ENCODE data around the gene CHST15.

Gene CHST15

DNA sequence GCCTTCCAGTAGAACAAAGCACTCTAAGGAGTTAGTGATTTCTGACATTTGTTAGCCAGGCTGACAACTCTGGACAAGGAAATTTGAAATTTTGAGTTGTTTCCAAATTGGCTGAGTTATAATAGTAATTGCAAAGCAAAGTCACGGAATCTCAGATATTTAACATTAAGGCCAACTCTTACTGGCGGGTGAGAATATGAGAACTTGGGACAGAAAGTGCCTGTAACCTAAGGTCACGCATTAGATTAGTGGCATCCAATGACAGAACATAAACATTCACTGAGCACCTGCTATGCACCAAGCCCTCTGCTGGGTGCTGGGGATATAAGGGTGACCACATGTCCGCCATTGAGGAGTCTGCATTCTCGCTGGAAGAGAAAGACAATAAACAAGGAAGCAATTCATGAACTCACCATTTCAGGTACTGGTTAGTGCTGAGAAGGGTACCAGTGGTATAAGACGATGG lies 45.5 kb upstream of the CHST15 start:
- no peaks in the 10 kb centered on the region for H3K9me3 ChIP-seq (ENCODE audit: insufficient read depth, low read length, severe bottlenecking)
- no peak overlapping the region for H3K9ac ChIP-seq (ENCODE audit: low read depth, low read length)
- no peak for DNase-seq
- peaks cover 3% of the 10 kb centered on the region; the same call in 1 of the 2 replicates for H3K36me3 ChIP-seq (ENCODE audit: insufficient read depth, low read length)
- no peak overlapping the region for H2AFZ ChIP-seq (ENCODE audit: low read depth, low read length)
- no peaks in the 10 kb centered on the region for H3K79me2 ChIP-seq (ENCODE audit: insufficient read depth, low read length)
- no peaks in the 10 kb centered on the region for H4K20me1 ChIP-seq (ENCODE audit: insufficient read depth, low read length)
- no peaks in the 10 kb centered on the region for H3K27me3 ChIP-seq (ENCODE audit: insufficient read depth, low read length, poor library complexity)
- H3K4me1 ChIP-seq (ENCODE audit: insufficient read depth, low read length) = peaks cover 29% of the 10 kb centered on the region
- ATAC-seq (ENCODE audit: insufficient read depth, low read depth) = no peak
- no peak for TF ChIP-seq EZH2 (IDR thresholded peaks at IDR 0.05; ENCODE audit: borderline replicate concordance, low read depth, low read length, severe bottlenecking)
- TF ChIP-seq, protein P1, sequence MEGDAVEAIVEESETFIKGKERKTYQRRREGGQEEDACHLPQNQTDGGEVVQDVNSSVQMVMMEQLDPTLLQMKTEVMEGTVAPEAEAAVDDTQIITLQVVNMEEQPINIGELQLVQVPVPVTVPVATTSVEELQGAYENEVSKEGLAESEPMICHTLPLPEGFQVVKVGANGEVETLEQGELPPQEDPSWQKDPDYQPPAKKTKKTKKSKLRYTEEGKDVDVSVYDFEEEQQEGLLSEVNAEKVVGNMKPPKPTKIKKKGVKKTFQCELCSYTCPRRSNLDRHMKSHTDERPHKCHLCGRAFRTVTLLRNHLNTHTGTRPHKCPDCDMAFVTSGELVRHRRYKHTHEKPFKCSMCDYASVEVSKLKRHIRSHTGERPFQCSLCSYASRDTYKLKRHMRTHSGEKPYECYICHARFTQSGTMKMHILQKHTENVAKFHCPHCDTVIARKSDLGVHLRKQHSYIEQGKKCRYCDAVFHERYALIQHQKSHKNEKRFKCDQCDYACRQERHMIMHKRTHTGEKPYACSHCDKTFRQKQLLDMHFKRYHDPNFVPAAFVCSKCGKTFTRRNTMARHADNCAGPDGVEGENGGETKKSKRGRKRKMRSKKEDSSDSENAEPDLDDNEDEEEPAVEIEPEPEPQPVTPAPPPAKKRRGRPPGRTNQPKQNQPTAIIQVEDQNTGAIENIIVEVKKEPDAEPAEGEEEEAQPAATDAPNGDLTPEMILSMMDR (IDR thresholded peaks at IDR 0.05; ENCODE audit: borderline replicate concordance, extremely low read depth, low read length, poor library complexity, severe bottlenecking) = no peak
- H3K4me2 ChIP-seq (ENCODE audit: insufficient read depth, low read length) = no peak overlapping the region
- H3K4me3 ChIP-seq (ENCODE audit: low read depth in 1 of 2, low read length in 2 of 2) = no peak overlapping the region
- H3K27ac ChIP-seq (ENCODE audit: low read length) = no peak overlapping the region

DNA sequence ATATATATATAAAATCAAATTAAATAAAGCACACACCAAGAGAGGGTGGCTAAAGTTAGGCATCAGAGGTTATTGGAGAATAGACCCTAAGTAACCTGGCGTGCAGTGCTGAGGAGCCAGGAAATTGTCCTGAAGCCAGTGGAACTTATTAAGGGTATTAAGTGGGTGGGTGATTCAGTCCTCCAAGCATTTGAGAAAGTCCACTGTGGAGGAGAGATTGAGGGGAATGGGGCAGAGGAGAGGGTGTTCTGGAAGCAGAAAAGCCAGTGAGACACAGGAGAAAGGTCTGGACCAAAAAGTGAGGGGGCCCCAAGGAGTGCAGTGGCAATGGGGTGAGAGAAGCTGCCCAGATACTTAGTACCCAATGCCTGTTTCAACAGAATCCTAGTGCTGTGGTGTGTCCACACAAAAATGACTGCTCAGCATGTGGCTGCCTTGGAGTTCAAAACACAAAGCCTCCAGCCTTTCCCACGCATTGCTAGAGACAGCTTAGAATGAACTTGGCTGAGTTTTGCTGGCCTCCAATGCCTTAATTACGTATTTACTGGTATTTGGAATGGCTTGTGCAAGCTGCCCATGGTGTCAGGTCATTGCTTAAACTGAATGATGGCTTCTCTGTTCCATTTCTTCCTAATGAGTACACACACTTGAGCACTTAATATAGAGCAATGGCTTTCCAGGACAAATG lies 44.9 kb upstream of the CHST15 start:
- H3K9me3 ChIP-seq (ENCODE audit: insufficient read depth, low read length, severe bottlenecking) = no peaks in the 10 kb centered on the region
- TF ChIP-seq, protein P1 (IDR thresholded peaks at IDR 0.05; ENCODE audit: borderline replicate concordance, extremely low read depth, low read length, poor library complexity, severe bottlenecking) = no peak
- no peak for TF ChIP-seq EZH2 (IDR thresholded peaks at IDR 0.05; ENCODE audit: borderline replicate concordance, low read depth, low read length, severe bottlenecking)
- no peak overlapping the region for H3K9ac ChIP-seq (ENCODE audit: low read depth, low read length)
- peaks cover 23% of the 10 kb centered on the region for H3K4me1 ChIP-seq (ENCODE audit: insufficient read depth, low read length)
- H3K79me2 ChIP-seq (ENCODE audit: insufficient read depth, low read length) = no peaks in the 10 kb centered on the region
- H3K27me3 ChIP-seq (ENCODE audit: insufficient read depth, low read length, poor library complexity) = no peaks in the 10 kb centered on the region
- H2AFZ ChIP-seq (ENCODE audit: low read depth, low read length) = no peak overlapping the region
- H3K27ac ChIP-seq (ENCODE audit: low read length) = no peak overlapping the region
- H3K36me3 ChIP-seq (ENCODE audit: insufficient read depth, low read length) = peaks cover 3% of the 10 kb centered on the region; the same call in 1 of the 2 replicates
- no peak overlapping the region for H3K4me2 ChIP-seq (ENCODE audit: insufficient read depth, low read length)
- ATAC-seq (ENCODE audit: insufficient read depth, low read depth) (no peak), DNase-seq (no peak)
- no peaks in the 10 kb centered on the region for H4K20me1 ChIP-seq (ENCODE audit: insufficient read depth, low read length)
- no peak overlapping the region for H3K4me3 ChIP-seq (ENCODE audit: low read depth in 1 of 2, low read length in 2 of 2)

DNA sequence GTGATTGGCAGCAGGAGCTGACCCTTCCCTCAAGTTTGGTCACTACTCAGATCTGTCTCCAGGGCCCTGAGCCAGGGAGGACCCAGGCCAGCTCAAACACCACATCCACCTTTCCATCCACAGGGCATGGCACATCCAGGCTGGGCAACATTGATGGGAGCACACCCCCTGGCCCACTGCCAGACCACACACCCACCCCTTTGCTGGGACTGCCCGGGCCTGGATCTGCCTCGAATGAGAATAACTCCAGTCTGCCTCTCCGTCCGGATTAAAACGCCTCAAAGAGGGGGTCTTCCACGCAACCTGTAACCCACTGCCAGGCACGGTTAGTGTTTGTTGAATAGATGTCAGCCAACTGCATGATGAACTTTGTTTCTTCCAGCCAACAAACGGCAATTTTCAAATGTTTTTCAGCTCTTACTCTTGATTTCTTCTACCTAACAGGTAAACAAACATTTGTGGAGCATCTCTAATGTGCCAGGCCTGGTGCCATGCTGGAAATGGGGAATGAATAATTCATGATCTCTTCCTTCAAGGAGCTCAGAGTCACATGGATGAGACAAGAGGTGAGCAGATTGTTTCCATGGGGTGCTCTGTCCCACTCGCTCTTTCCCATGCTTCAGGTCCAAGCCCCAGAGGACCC lies 41.0 kb upstream of the CHST15 start:
- Histone ChIP-seq H3K4me1 (ENCODE audit: insufficient read depth, low read length) (no peaks in the 10 kb centered on the region), H3K9ac (ENCODE audit: low read depth, low read length) (no peak overlapping the region), H3K9me3 (ENCODE audit: insufficient read depth, low read length, severe bottlenecking) (no peaks in the 10 kb centered on the region), H4K20me1 (ENCODE audit: insufficient read depth, low read length) (no peaks in the 10 kb centered on the region), H3K4me3 (ENCODE audit: low read depth in 1 of 2, low read length in 2 of 2) (no peak overlapping the region), H2AFZ (ENCODE audit: low read depth, low read length) (no peak overlapping the region), H3K36me3 (ENCODE audit: insufficient read depth, low read length) (no peaks in the 10 kb centered on the region), H3K27ac (ENCODE audit: low read length) (no peak overlapping the region), H3K4me2 (ENCODE audit: insufficient read depth, low read length) (no peak overlapping the region), H3K79me2 (ENCODE audit: insufficient read depth, low read length) (no peaks in the 10 kb centered on the region), H3K27me3 (ENCODE audit: insufficient read depth, low read length, poor library complexity) (no peaks in the 10 kb centered on the region)
- TF ChIP-seq, protein P1 (IDR thresholded peaks at IDR 0.05; ENCODE audit: borderline replicate concordance, extremely low read depth, low read length, poor library complexity, severe bottlenecking) = no peak
- TF ChIP-seq EZH2 (IDR thresholded peaks at IDR 0.05; ENCODE audit: borderline replicate concordance, low read depth, low read length, severe bottlenecking) = no peak
- no peak for ATAC-seq (ENCODE audit: insufficient read depth, low read depth)
- DNase-seq = no peak
